Neural progenitor cell (in vitro differentiated cells): ENCODE results near the gene PRRC2B. TPM values are rescaled to one million over a fixed set of nuclear protein-coding genes. Genes with fewer than 3 reads are reported as not detected.
"Not testable (repeated sequence)": the region's sequence is repeated elsewhere in the genome, so short reads cannot be mapped to it uniquely, and the experiment has no call there.

Source experiments
- DNase-seq: peaks from one replicate; pipeline ENCODE4 v3.0.0-alpha.2; 2016; ENCODE audit warnings: low spot score
- H2AFZ ChIP-seq: fragments of 200-600 bp; sonication (generic); replicated peaks from 2 replicates; pipeline ENCODE4 v1.6.1; 2016; ENCODE audit warnings: antibody characterized with exemption
- H3F3A ChIP-seq: fragments of 200-600 bp; sonication (generic); 2 replicates; pipeline ENCODE4 v1.6.1; 2016; ENCODE audit warnings: antibody characterized with exemption, low read depth
- H3K27ac ChIP-seq: fragments of 200-600 bp; sonication (generic); 2 replicates; pipeline ENCODE4 v1.5.1; 2016; ENCODE audit warnings: mild to moderate bottlenecking
- H3K27me3 ChIP-seq: fragments of 200-600 bp; sonication (generic); 2 replicates; pipeline ENCODE4 v1.6.1; 2016; ENCODE audit warnings: mild to moderate bottlenecking, moderate library complexity
- H3K36me3 ChIP-seq: fragments of 200-600 bp; sonication (generic); 2 replicates; pipeline ENCODE4 v1.5.1; 2016
- H3K4me1 ChIP-seq: fragments of 200-600 bp; sonication (generic); 2 replicates; pipeline ENCODE4 v1.6.1; 2016; ENCODE audit warnings: mixed run types
- H3K4me2 ChIP-seq: fragments of 200-600 bp; sonication (generic); 2 replicates; pipeline ENCODE4 v1.6.1; 2016
- H3K4me3 ChIP-seq: fragments of 200-600 bp; sonication (generic); 2 replicates; pipeline ENCODE4 v1.5.1; 2016
- H3K79me2 ChIP-seq: fragments of 200-600 bp; sonication (generic); 2 replicates; pipeline ENCODE4 v1.6.1; 2016; ENCODE audit warnings: low read depth
- H3K9ac ChIP-seq: fragments of 200-600 bp; sonication (generic); 2 replicates; pipeline ENCODE4 v1.6.1; 2016
- H3K9me3 ChIP-seq: fragments of 200-600 bp; sonication (generic); 2 replicates; pipeline ENCODE4 v1.5.1; 2016; ENCODE audit warnings: low read depth
- H4K20me1 ChIP-seq: fragments of 200-600 bp; sonication (generic); 2 replicates; pipeline ENCODE4 v1.6.1; 2016; ENCODE audit warnings: low read depth
- H3K27ac Mint-ChIP-seq: 3 replicates; pipeline ENCODE4 v1.8.0; 2021; ENCODE audit warnings: mixed read lengths
- H3K27me3 Mint-ChIP-seq: 2 replicates; pipeline ENCODE4 v1.8.0; 2022; ENCODE audit warnings: low read depth, mild to moderate bottlenecking, inconsistent platforms, moderate library complexity, mixed read lengths; ENCODE audit not compliant: insufficient read depth
- H3K36me3 Mint-ChIP-seq: 3 replicates; pipeline ENCODE4 v1.8.0; 2021; ENCODE audit warnings: mixed read lengths
- H3K4me1 Mint-ChIP-seq: 3 replicates; pipeline ENCODE4 v1.8.0; 2021; ENCODE audit warnings: mixed read lengths
- H3K4me3 Mint-ChIP-seq: 3 replicates; pipeline ENCODE4 v1.8.0; 2021; ENCODE audit warnings: mild to moderate bottlenecking, moderate library complexity, mixed read lengths
- H3K9me3 Mint-ChIP-seq: 3 replicates; pipeline ENCODE4 v1.8.0; 2020; ENCODE audit warnings: mixed read lengths
- EZH2 ChIP-seq: fragments of 200-600 bp; sonication (generic); IDR thresholded peaks from 2 replicates; pipeline ENCODE4 v1.6.1; 2017; ENCODE audit warnings: antibody characterized with exemption, mild to moderate bottlenecking, moderate library complexity
- EZH2phosphoT487 ChIP-seq: fragments of 200-600 bp; sonication (generic); IDR thresholded peaks from 2 replicates; pipeline ENCODE4 v1.6.1; 2017; ENCODE audit warnings: antibody characterized with exemption
- total RNA-seq: library from RNA; depleted of rRNA; stranded (reverse); fragments of >200 nt; gene quantifications from 2 replicates; pipeline ENCODE4 v1.2.3, GENCODE V29; 2015; ENCODE audit warnings: low replicate concordance
- TF ChIP-seq, protein P1 (sequence below): fragments of 200-600 bp; sonication (generic); IDR thresholded peaks from 2 replicates; pipeline ENCODE4 v1.5.1; 2017; ENCODE audit warnings: antibody characterized with exemption, mild to moderate bottlenecking

Gene PRRC2B
- total RNA-seq, 1 donor from 2014 or later = 139 TPM

DNA sequence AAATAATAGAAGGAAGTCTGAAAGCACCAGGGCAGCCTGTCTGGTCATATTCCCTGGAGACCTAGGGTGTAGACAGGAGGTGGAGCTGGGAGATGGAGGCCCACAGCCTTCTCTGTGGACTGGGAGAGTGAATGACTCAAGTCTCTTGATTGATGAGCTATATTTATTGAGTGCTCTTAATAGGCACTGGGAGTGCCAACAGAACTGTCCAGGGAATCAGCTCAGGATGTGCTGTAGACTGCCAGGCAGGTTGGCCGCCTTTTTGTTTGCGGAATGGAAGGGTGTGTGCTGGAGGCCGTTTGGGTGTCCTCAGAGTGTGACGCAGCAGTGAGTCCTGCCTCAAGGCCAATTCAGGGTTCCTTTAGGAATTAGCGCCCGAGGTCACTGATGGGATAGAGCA is 75.5 kb downstream of the PRRC2B start:
- Histone ChIP-seq H3K4me3 (no peak overlapping the region), H2AFZ (no peak overlapping the region), H3K79me2 (peaks cover 97% of the 10 kb centered on the region), H3K27ac (peak overlapping the region; percentile 29), H3K4me1 (no peaks in the 10 kb centered on the region), H3F3A (peaks cover 16% of the 10 kb centered on the region), H3K9me3 (no peaks in the 10 kb centered on the region), H3K36me3 (peaks cover 24% of the 10 kb centered on the region), H3K27me3 (no peaks in the 10 kb centered on the region), H3K4me2 (no peak overlapping the region), H4K20me1 (peaks cover 89% of the 10 kb centered on the region), H3K9ac (no peak overlapping the region)
- Mint-ChIP-seq H3K27ac (no peak overlapping the region), H3K27me3 (peaks cover 4% of the 10 kb centered on the region), H3K36me3 (peaks cover 66% of the 10 kb centered on the region), H3K9me3 (no peaks in the 10 kb centered on the region), H3K4me3 (no peak overlapping the region), H3K4me1 (no peaks in the 10 kb centered on the region)
- DNase-seq = no peak
- TF ChIP-seq, protein P1, sequence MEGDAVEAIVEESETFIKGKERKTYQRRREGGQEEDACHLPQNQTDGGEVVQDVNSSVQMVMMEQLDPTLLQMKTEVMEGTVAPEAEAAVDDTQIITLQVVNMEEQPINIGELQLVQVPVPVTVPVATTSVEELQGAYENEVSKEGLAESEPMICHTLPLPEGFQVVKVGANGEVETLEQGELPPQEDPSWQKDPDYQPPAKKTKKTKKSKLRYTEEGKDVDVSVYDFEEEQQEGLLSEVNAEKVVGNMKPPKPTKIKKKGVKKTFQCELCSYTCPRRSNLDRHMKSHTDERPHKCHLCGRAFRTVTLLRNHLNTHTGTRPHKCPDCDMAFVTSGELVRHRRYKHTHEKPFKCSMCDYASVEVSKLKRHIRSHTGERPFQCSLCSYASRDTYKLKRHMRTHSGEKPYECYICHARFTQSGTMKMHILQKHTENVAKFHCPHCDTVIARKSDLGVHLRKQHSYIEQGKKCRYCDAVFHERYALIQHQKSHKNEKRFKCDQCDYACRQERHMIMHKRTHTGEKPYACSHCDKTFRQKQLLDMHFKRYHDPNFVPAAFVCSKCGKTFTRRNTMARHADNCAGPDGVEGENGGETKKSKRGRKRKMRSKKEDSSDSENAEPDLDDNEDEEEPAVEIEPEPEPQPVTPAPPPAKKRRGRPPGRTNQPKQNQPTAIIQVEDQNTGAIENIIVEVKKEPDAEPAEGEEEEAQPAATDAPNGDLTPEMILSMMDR = no peak
- TF ChIP-seq EZH2 (no peak), EZH2phosphoT487 (no peak)

- Mint-ChIP-seq H3K9me3 (no peaks in the 10 kb centered on the region), H3K27ac (no peak overlapping the region), H3K36me3 (peaks cover 64% of the 10 kb centered on the region)
These were observed 76.1 kb downstream of the PRRC2B start for GRCh38 chr9:131469951-131470350.

GRCh38 chr9:131470581-131470991 is 76.7 kb downstream of the PRRC2B start:
- peaks cover 20% of the 10 kb centered on the region for H3F3A ChIP-seq
- TF ChIP-seq EZH2phosphoT487 = no peak
- no peak for TF ChIP-seq EZH2
- TF ChIP-seq, protein P1 = no peak
- H3K9ac ChIP-seq = no peak overlapping the region
- H3K79me2 ChIP-seq = peaks cover 92% of the 10 kb centered on the region
- Mint-ChIP-seq H3K4me3 (no peak overlapping the region), H3K9me3 (no peaks in the 10 kb centered on the region), H3K27ac (no peak overlapping the region), H3K4me1 (no peaks in the 10 kb centered on the region), H3K36me3 (peaks cover 58% of the 10 kb centered on the region), H3K27me3 (peaks cover 4% of the 10 kb centered on the region)
- H3K4me2 ChIP-seq = no peak overlapping the region
- no peaks in the 10 kb centered on the region for H3K4me1 ChIP-seq
- H4K20me1 ChIP-seq = peaks cover 94% of the 10 kb centered on the region
- DNase-seq = no peak
- no peak overlapping the region for H3K27ac ChIP-seq
- no peak overlapping the region for H2AFZ ChIP-seq
- H3K36me3 ChIP-seq = peaks cover 24% of the 10 kb centered on the region
- H3K9me3 ChIP-seq = no peaks in the 10 kb centered on the region
- H3K27me3 ChIP-seq = no peaks in the 10 kb centered on the region
- no peak overlapping the region for H3K4me3 ChIP-seq

More at GRCh38 chr9:131469951-131470350, 76.1 kb downstream of the PRRC2B start:
- Histone ChIP-seq H2AFZ (no peak overlapping the region), H4K20me1 (peaks cover 91% of the 10 kb centered on the region), H3K4me3 (no peak overlapping the region), H3K9me3 (no peaks in the 10 kb centered on the region), H3K27me3 (no peaks in the 10 kb centered on the region), H3K27ac (no peak overlapping the region), H3K36me3 (peaks cover 24% of the 10 kb centered on the region), H3K4me2 (no peak overlapping the region), H3K9ac (no peak overlapping the region), H3K4me1 (no peaks in the 10 kb centered on the region), H3K79me2 (peaks cover 96% of the 10 kb centered on the region), H3F3A (peaks cover 16% of the 10 kb centered on the region)
- TF ChIP-seq EZH2phosphoT487 (no peak), EZH2 (no peak)
- TF ChIP-seq, protein P1 = no peak
- Mint-ChIP-seq H3K4me1 (no peaks in the 10 kb centered on the region), H3K27me3 (peaks cover 4% of the 10 kb centered on the region), H3K4me3 (no peak overlapping the region)
- no peak for DNase-seq

DNA sequence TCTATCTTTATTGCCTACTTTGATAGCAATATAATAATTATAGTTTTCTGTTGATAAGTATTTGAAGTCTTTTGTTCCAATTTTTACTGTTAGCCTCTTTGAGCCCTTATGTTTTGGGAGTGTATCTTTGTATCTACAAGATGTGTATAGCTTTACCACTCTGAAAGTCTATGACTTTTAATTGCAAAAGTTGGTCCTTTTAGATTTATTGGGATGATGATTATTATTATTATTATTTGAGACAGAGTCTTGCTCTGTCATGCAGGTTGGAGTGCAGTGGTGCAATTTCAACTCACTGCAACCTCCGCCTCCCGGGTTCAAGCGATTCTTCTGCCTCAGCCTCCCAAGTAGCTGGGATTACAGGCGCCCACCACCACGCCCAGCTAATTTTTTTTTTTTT is 78.2 kb downstream of the PRRC2B start:
- H3K4me2 ChIP-seq, H3K27me3 ChIP-seq, H3K9ac ChIP-seq, H3K27ac Mint-ChIP-seq, H3K4me1 ChIP-seq, H3K4me1 Mint-ChIP-seq, H3K27me3 Mint-ChIP-seq, H3K4me3 ChIP-seq, H3K9me3 Mint-ChIP-seq, H3K27ac ChIP-seq, H3K9me3 ChIP-seq, H3K4me3 Mint-ChIP-seq, H2AFZ ChIP-seq, DNase-seq: not testable (repeated sequence)
- Histone ChIP-seq H3K79me2 (peaks cover 78% of the 10 kb centered on the region), H3K36me3 (peaks cover 17% of the 10 kb centered on the region), H4K20me1 (peaks cover 97% of the 10 kb centered on the region), H3F3A (peaks cover 35% of the 10 kb centered on the region)
- H3K36me3 Mint-ChIP-seq = peaks cover 52% of the 10 kb centered on the region
